H1 (cell line): ENCODE data around the gene SERINC1. TPM values are rescaled to one million over a fixed set of nuclear protein-coding genes. Genes with fewer than 3 reads are reported as not detected.

Experiments
- MAFK ChIP-seq: IDR thresholded peaks from 2 replicates; pipeline ENCODE4 v1.6.1; 2012; ENCODE audit warnings: low read depth, mild to moderate bottlenecking, improper control_type of control experiment, low read length
- polyA plus RNA-seq, 7 experiments: library from polyadenylated mRNA; depleted of rRNA in 3 of 7; stranded (reverse) in 5 of 7; unstranded in 2 of 7; fragments of >200 nt in 5 of 7; fragments of 200-250 nt in 2 of 7; gene quantifications; 1 replicate in 5 of 7; 2 replicates in 1 of 7; 4 replicates in 1 of 7; pipeline versions ENCODE4 v1.2.1 to v1.2.3, GENCODE V29; 2011 to 2013; ENCODE audit warnings: missing spikeins in 2 of 7, mixed read lengths in 2 of 7
- total RNA-seq: library from RNA; stranded (reverse); fragmentation: NEBNext Ultra II Directional; extraction: Animal tissue kit (Norgen Biotek cat#: 25700); gene quantifications from 2 replicates; pipeline ENCODE4 v1.2.1, GENCODE V29; 2021

The SERINC1 gene
- total and polyA plus RNA-seq, 2 of the 8 experiments (the other 6 are each of a cell fraction or from before 2014, with no cell fraction given) = 15.4 to 38.6 TPM

DNA sequence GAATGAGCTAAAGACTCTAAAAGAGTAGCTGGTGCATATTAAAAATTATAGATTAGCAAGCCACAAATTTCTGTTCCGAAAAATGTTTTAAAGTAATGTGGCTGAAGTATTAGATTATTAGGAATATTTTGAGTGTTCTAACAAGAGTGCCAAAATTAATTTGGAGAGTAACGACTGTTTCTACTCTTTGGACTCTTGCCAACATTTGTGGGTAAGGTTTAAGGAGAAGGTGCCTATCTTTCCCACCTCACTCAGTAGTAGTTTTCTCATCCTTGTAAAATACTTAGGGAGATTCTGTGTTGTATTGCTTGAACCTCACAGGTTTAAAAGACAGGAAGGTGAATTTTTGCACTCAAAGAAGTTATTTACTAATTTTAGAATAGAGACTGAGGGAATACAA is 67.2 kb downstream of the SERINC1 start (continued):
- TF ChIP-seq MAFK = no peak
